GM19328 (cell line): Measurements from ENCODE around the gene RITA1.

Experiments used
- ATAC-seq: cut with Tn5 transposase; IDR thresholded peaks from one replicate; pipeline ENCODE4 v1.9.1; 2021; ENCODE audit warnings: mild to moderate bottlenecking, moderate library complexity; ENCODE audit not compliant: unreplicated experiment

Gene RITA1

GRCh38 chr12:113226696-113227568 is 41.4 kb downstream of the RITA1 start:
- ATAC-seq: no peak

- no peak for ATAC-seq
Measured at GRCh38 chr12:113227686-113228391, 42.3 kb downstream of the RITA1 start.

- no peak for ATAC-seq
Measured at GRCh38 chr12:113228394-113229028, 43.0 kb downstream of the RITA1 start.

GRCh38 chr12:113230315-113231234 is 45.1 kb downstream of the RITA1 start:
- no peak for ATAC-seq

GRCh38 chr12:113231235-113232088 is 45.9 kb downstream of the RITA1 start:
- no peak for ATAC-seq

GRCh38 chr12:113232089-113232839 is 46.7 kb downstream of the RITA1 start:
- ATAC-seq: no peak

- ATAC-seq: peak; percentile 54
Measured at GRCh38 chr12:113232840-113233585, 47.5 kb downstream of the RITA1 start.

- ATAC-seq: no peak
Measured at GRCh38 chr12:113233967-113234366, 48.4 kb downstream of the RITA1 start.

GRCh38 chr12:113234483-113234882 is 49.0 kb downstream of the RITA1 start:
- no peak for ATAC-seq

- ATAC-seq: no peak
Measured at GRCh38 chr12:113235976-113236375, 50.5 kb downstream of the RITA1 start.

- ATAC-seq: no peak
Measured at GRCh38 chr12:113236539-113237399, 51.2 kb downstream of the RITA1 start.

GRCh38 chr12:113237748-113238147 is 52.2 kb downstream of the RITA1 start:
- no peak for ATAC-seq

GRCh38 chr12:113238309-113238708 is 52.8 kb downstream of the RITA1 start:
- ATAC-seq: no peak

- ATAC-seq: no peak
Measured at GRCh38 chr12:113239288-113239771, 53.8 kb downstream of the RITA1 start.

GRCh38 chr12:113239811-113240331 is 54.4 kb downstream of the RITA1 start:
- ATAC-seq: no peak

GRCh38 chr12:113240395-113240794 is 54.9 kb downstream of the RITA1 start:
- no peak for ATAC-seq
